OCI-LY7 (cell line): ENCODE results near the gene KIF13A.

Source experiments
- EZH2phosphoT487 ChIP-seq: fragments of 200-600 bp; sonication (generic); IDR thresholded peaks from 2 replicates; pipeline ENCODE4 v1.6.1; 2018; ENCODE audit warnings: low read depth, borderline replicate concordance, mild to moderate bottlenecking, mixed run types, antibody characterized with exemption, low read length, moderate library complexity, mixed read lengths
- TF ChIP-seq, protein P1 (sequence below): fragments of 200-600 bp; sonication (generic); conservative IDR thresholded peaks from 2 replicates; pipeline ENCODE4 v1.5.1; 2014; ENCODE audit warnings: mild to moderate bottlenecking, antibody characterized with exemption, low read length, moderate library complexity, mixed read lengths

DNA sequence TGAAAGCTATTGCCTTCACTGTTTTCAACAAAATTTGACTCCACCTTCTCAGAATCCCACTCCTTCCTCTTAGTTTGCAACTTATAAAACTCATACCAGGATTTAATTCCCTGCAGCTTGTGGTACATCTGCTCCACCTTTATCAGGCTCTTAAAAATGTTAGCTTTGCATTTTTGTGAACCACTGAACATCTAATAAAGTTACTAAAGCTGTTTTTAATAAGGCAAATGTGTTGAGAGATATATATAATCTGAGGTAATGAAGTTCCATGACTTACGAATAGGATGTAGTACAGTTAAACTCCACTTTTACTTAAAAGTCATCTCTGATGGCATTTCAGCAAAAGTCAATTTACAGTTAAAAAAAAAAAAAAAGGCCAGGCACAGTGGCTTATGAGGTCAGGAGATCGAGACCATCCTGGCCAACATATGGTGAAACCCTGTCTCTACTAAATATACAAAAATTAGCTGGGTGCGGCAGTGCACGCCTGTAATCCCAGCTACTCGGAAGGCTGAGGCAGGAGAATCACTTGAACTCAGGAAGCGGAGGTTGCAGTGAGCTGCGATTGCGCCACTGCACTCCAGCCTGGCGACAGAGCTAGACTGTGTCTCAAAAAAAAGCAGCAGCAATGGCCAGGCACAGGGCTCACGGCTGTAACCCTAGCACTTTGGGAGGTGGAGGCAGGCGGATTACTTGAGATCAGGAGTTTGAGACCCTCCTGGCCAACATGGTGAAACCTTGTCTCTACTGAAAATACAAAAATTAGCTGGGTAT lies 106.2 kb downstream of the KIF13A start:
- TF ChIP-seq, protein P1, sequence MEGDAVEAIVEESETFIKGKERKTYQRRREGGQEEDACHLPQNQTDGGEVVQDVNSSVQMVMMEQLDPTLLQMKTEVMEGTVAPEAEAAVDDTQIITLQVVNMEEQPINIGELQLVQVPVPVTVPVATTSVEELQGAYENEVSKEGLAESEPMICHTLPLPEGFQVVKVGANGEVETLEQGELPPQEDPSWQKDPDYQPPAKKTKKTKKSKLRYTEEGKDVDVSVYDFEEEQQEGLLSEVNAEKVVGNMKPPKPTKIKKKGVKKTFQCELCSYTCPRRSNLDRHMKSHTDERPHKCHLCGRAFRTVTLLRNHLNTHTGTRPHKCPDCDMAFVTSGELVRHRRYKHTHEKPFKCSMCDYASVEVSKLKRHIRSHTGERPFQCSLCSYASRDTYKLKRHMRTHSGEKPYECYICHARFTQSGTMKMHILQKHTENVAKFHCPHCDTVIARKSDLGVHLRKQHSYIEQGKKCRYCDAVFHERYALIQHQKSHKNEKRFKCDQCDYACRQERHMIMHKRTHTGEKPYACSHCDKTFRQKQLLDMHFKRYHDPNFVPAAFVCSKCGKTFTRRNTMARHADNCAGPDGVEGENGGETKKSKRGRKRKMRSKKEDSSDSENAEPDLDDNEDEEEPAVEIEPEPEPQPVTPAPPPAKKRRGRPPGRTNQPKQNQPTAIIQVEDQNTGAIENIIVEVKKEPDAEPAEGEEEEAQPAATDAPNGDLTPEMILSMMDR, result no peak
- TF ChIP-seq EZH2phosphoT487, result no peak
